HEK293 (cell line): ENCODE data around the gene KRTAP21-1.
"Not testable (repeated sequence)": the region's sequence is repeated elsewhere in the genome, so short reads cannot be mapped to it uniquely, and the experiment has no call there.

ENCODE experiments used
- CTCF ChIA-PET: fragments of 350-600 bp; formaldehyde crosslinking; extraction: SDS; loops from one replicate; lab custom pipeline; 2021; ENCODE audit warnings: antibody characterized with exemption; lab: Yijun Ruan, JAX
- POLR2A ChIA-PET: fragments of 300-600 bp; formaldehyde crosslinking; extraction: SDS; loops from one replicate; lab custom pipeline; 2020; ENCODE audit warnings: antibody characterized with exemption, inconsistent platforms; lab: Yijun Ruan, JAX
- H3K27ac ChIP-seq: fragments of 200-500 bp; sonication (Bioruptor generic); 2 replicates; pipeline ENCODE4 v1.5.1; 2014; ENCODE audit warnings: low read depth, low read length, control low read depth, inconsistent platforms; ENCODE audit errors: extremely low read depth
- H3K36me3 ChIP-seq, 2 experiments: fragments of 200-500 bp in 1 of 2; sonication (Bioruptor generic) in 1 of 2; 1 replicate in 1 of 2; 2 replicates in 1 of 2; pipeline ENCODE4 v1.5.1; 2014 to 2017; ENCODE audit warnings: inconsistent platforms in 2 of 2, low read length in 2 of 2; ENCODE audit not compliant: control insufficient read depth in 2 of 2, insufficient read depth in 1 of 2
- H3K4me1 ChIP-seq: fragments of 200-500 bp; sonication (Bioruptor generic); 2 replicates; pipeline ENCODE4 v1.5.1; 2014; ENCODE audit warnings: mild to moderate bottlenecking, low read length, inconsistent platforms; ENCODE audit not compliant: control insufficient read depth, insufficient read depth
- H3K4me3 ChIP-seq: 2 replicates; pipeline ENCODE4 v1.5.1; 2011; ENCODE audit warnings: low read depth, mild to moderate bottlenecking, control low read depth, low read length, moderate library complexity
- H3K9me3 ChIP-seq: fragments of 200-500 bp; sonication (Bioruptor generic); 2 replicates; pipeline ENCODE4 v1.5.1; 2014; ENCODE audit warnings: low read depth, low read length, inconsistent platforms; ENCODE audit not compliant: control insufficient read depth, insufficient read depth
- BCL11A ChIP-seq: fragments of 450-650 bp; formaldehyde crosslinking; IDR thresholded peaks from 2 replicates; pipeline ENCODE4 v1.5.1; 2016; ENCODE audit warnings: low read depth, missing biosample characterization, missing genetic modification characterization
- GLIS1 ChIP-seq: fragments of 450-650 bp; formaldehyde crosslinking; IDR thresholded peaks from 2 replicates; pipeline ENCODE4 v1.5.1; 2016; ENCODE audit warnings: missing biosample characterization, missing genetic modification characterization
- HOXA7 ChIP-seq: sonication (generic); formaldehyde crosslinking; IDR thresholded peaks from 2 replicates; pipeline ENCODE4 v1.8.1; 2022; ENCODE audit warnings: missing genetic modification reagents, borderline replicate concordance
- IKZF3 ChIP-seq: fragments of 450-650 bp; IDR thresholded peaks from 2 replicates; pipeline ENCODE4 v1.5.0; 2018; ENCODE audit warnings: missing biosample characterization, mild to moderate bottlenecking, missing genetic modification characterization, moderate library complexity
- PRDM1 ChIP-seq: fragments of 450-650 bp; formaldehyde crosslinking; IDR thresholded peaks from 2 replicates; pipeline ENCODE4; 2016; ENCODE audit warnings: missing biosample characterization, missing genetic modification characterization
- SALL2 ChIP-seq: fragments of 450-650 bp; formaldehyde crosslinking; IDR thresholded peaks from 2 replicates; pipeline ENCODE4 v1.5.0; 2017; ENCODE audit warnings: missing biosample characterization, mild to moderate bottlenecking, missing genetic modification characterization, borderline replicate concordance
- ZBTB20 ChIP-seq: fragments of 450-650 bp; formaldehyde crosslinking; IDR thresholded peaks from 2 replicates; pipeline ENCODE4 v1.5.1; 2016; ENCODE audit warnings: missing biosample characterization, missing genetic modification characterization
- ZFP3 ChIP-seq: fragments of 450-650 bp; formaldehyde crosslinking; IDR thresholded peaks from 2 replicates; pipeline ENCODE4 v1.5.1; 2016; ENCODE audit warnings: low read depth, missing biosample characterization, missing genetic modification characterization
- ZFP37 ChIP-seq: fragments of 450-650 bp; formaldehyde crosslinking; IDR thresholded peaks from 2 replicates; pipeline ENCODE4 v1.5.1; 2016; ENCODE audit warnings: missing biosample characterization, missing genetic modification characterization
- ZNF155 ChIP-seq: fragments of 450-650 bp; formaldehyde crosslinking; IDR thresholded peaks from 2 replicates; pipeline ENCODE4 v1.5.1; 2016; ENCODE audit warnings: missing biosample characterization, missing genetic modification characterization
- ZNF16 ChIP-seq: fragments of 450-650 bp; formaldehyde crosslinking; IDR thresholded peaks from 2 replicates; pipeline ENCODE4 v1.5.1; 2016; ENCODE audit warnings: low read depth, missing biosample characterization, missing genetic modification characterization
- ZNF184 ChIP-seq: fragments of 450-650 bp; IDR thresholded peaks from 2 replicates; pipeline ENCODE4 v1.5.1; 2018; ENCODE audit warnings: missing biosample characterization, mild to moderate bottlenecking, missing genetic modification characterization
- ZNF214 ChIP-seq: fragments of 450-650 bp; formaldehyde crosslinking; IDR thresholded peaks from 2 replicates; pipeline ENCODE4 v1.5.1; 2017; ENCODE audit warnings: missing biosample characterization, mild to moderate bottlenecking, missing genetic modification characterization, borderline replicate concordance
- ZNF23 ChIP-seq: fragments of 450-650 bp; formaldehyde crosslinking; IDR thresholded peaks from 2 replicates; pipeline ENCODE4 v1.5.1; 2016; ENCODE audit warnings: missing biosample characterization, missing genetic modification characterization, borderline replicate concordance
- ZNF24 ChIP-seq: fragments of 450-650 bp; formaldehyde crosslinking; IDR thresholded peaks from 2 replicates; pipeline ENCODE4 v1.5.1; 2016; ENCODE audit warnings: missing biosample characterization, missing genetic modification characterization
- ZNF248 ChIP-seq: fragments of 450-650 bp; formaldehyde crosslinking; IDR thresholded peaks from 2 replicates; pipeline ENCODE4 v1.5.1; 2017; ENCODE audit warnings: missing biosample characterization, missing genetic modification characterization
- ZNF266 ChIP-seq: fragments of 450-650 bp; formaldehyde crosslinking; IDR thresholded peaks from 2 replicates; pipeline ENCODE4 v1.5.1; 2016; ENCODE audit warnings: missing biosample characterization, missing genetic modification characterization, low read depth
- ZNF341 ChIP-seq: fragments of 450-650 bp; formaldehyde crosslinking; IDR thresholded peaks from 2 replicates; pipeline ENCODE4; 2016; ENCODE audit warnings: low read depth, missing biosample characterization, missing genetic modification characterization
- ZNF366 ChIP-seq: fragments of 450-650 bp; formaldehyde crosslinking; conservative IDR thresholded peaks from 2 replicates; pipeline ENCODE4 v1.5.1; 2016; ENCODE audit warnings: missing biosample characterization, missing genetic modification characterization
- ZNF37A ChIP-seq: fragments of 450-650 bp; IDR thresholded peaks from 2 replicates; pipeline ENCODE4 v1.5.1; 2018; ENCODE audit warnings: missing biosample characterization, missing genetic modification characterization
- ZNF394 ChIP-seq: fragments of 450-650 bp; formaldehyde crosslinking; IDR thresholded peaks from 2 replicates; pipeline ENCODE4 v1.5.1; 2016; ENCODE audit warnings: missing biosample characterization, missing genetic modification characterization, mild to moderate bottlenecking, moderate library complexity, borderline replicate concordance
- ZNF423 ChIP-seq: fragments of 450-650 bp; formaldehyde crosslinking; IDR thresholded peaks from 2 replicates; pipeline ENCODE4 v1.5.1; 2016; ENCODE audit warnings: missing biosample characterization, missing genetic modification characterization
- ZNF48 ChIP-seq: fragments of 450-650 bp; formaldehyde crosslinking; IDR thresholded peaks from 2 replicates; pipeline ENCODE4 v1.5.1; 2016; ENCODE audit warnings: missing biosample characterization, missing genetic modification characterization
- ZNF610 ChIP-seq: fragments of 450-650 bp; formaldehyde crosslinking; IDR thresholded peaks from 2 replicates; pipeline ENCODE4 v1.5.1; 2016; ENCODE audit warnings: missing biosample characterization, missing genetic modification characterization, borderline replicate concordance
- ZNF660 ChIP-seq: fragments of 450-650 bp; IDR thresholded peaks from 2 replicates; pipeline ENCODE4 v1.5.1; 2018; ENCODE audit warnings: missing biosample characterization, mild to moderate bottlenecking, missing genetic modification characterization
- ZNF677 ChIP-seq: fragments of 450-650 bp; IDR thresholded peaks from 2 replicates; pipeline ENCODE4 v1.5.0; 2018; ENCODE audit warnings: missing biosample characterization, mild to moderate bottlenecking, missing genetic modification characterization, moderate library complexity
- ZNF701 ChIP-seq: fragments of 450-650 bp; formaldehyde crosslinking; IDR thresholded peaks from 2 replicates; pipeline ENCODE4 v1.5.1; 2016; ENCODE audit warnings: missing biosample characterization, missing genetic modification characterization
- ZNF707 ChIP-seq: fragments of 450-650 bp; formaldehyde crosslinking; IDR thresholded peaks from 2 replicates; pipeline ENCODE4 v1.5.1; 2016; ENCODE audit warnings: missing biosample characterization, missing genetic modification characterization
- ZNF776 ChIP-seq: fragments of 450-650 bp; formaldehyde crosslinking; IDR thresholded peaks from 2 replicates; pipeline ENCODE4 v1.5.0; 2017; ENCODE audit warnings: missing biosample characterization, missing genetic modification characterization, borderline replicate concordance
- ZNF791 ChIP-seq: fragments of 450-650 bp; formaldehyde crosslinking; IDR thresholded peaks from 2 replicates; pipeline ENCODE4 v1.5.1; 2016; ENCODE audit warnings: missing biosample characterization, missing genetic modification characterization
- ZSCAN23 ChIP-seq: fragments of 450-650 bp; formaldehyde crosslinking; IDR thresholded peaks from 2 replicates; pipeline ENCODE4 v1.5.1; 2016; ENCODE audit warnings: missing biosample characterization, missing genetic modification characterization
- TF ChIP-seq, protein P1 (sequence below): fragments of 450-650 bp; formaldehyde crosslinking; IDR thresholded peaks from 2 replicates; pipeline ENCODE4 v1.5.1; 2016; ENCODE audit warnings: missing biosample characterization, missing genetic modification characterization
- TF ChIP-seq, protein P2 (sequence below): fragments of 450-650 bp; formaldehyde crosslinking; IDR thresholded peaks from 2 replicates; pipeline ENCODE4 v1.5.1; 2016; ENCODE audit warnings: missing biosample characterization, missing genetic modification characterization, low read depth

Gene KRTAP21-1

DNA sequence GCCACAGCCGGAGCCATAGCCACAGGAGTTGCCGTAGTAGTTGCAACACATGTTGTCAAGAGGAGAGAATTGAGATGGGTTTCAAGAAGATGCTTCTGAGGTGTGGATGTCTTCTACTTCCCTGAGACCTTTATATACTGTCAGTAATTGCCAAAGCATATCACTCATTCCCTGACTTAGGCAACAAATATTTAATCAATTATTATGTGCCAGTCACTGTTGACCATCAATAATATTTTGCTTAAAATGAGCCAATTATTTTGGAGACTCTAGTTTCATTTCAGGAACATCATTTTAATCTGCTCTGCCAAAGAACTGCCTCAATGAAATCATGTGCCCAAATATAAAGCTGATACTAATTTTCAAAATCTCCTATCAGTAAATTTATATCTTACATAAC lies at the start of gene KRTAP21-1:
Gene KRTAP21-1, minus strand, starts transcription at position 101 of the 400 bp plus-strand sequence. Its CDS starts 50 bp downstream, at position 51.
- POLR2A ChIA-PET, H3K4me3 ChIP-seq, H3K36me3 ChIP-seq, H3K4me1 ChIP-seq, H3K9me3 ChIP-seq, CTCF ChIA-PET, H3K27ac ChIP-seq: not testable (repeated sequence)

DNA sequence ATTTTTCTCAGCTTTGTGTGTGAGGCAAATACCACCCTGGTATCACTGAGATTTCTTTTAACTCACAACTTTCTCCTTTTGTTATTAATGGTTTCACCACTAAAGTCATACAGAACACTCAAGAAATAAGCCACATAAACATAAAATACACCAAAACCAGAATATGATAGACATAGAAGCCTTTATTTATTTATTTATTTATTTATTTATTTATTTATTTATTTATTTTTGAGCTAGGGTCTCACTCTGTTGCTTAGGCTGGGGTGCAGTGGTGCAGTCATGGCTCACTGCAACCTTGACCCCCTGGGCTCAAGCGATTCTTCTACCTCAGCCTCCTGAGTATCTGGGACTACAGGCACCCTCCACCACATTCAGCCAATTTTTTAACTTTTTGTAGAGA lies 45.4 kb upstream of the KRTAP21-1 start:
- ChIA-PET POLR2A (no interaction called here), CTCF (interaction anchor here (0.5 to 0.8 kb wide), 3 partner anchors 344 to 412 kb away, joined by 3 to 6 read pairs (median 3); no protein-coding TSS in a partner anchor)
- no peaks in the 10 kb centered on the region for H3K9me3 ChIP-seq
- no peaks in the 10 kb centered on the region for H3K36me3 ChIP-seq
- no peak overlapping the region for H3K27ac ChIP-seq
- H3K4me1 ChIP-seq: no peaks in the 10 kb centered on the region
- H3K4me3 ChIP-seq: no peak overlapping the region
- TF ChIP-seq ZNF184 (tag by site-specific recombination) (no peak), ZSCAN23 (tag by site-specific recombination) (no peak), ZNF701 (tag by site-specific recombination) (no peak), IKZF3 (tag by site-specific recombination) (no peak), ZNF341 (tag by site-specific recombination) (no peak), ZNF366 (tag by site-specific recombination) (no peak), ZNF660 (tag by site-specific recombination) (no peak), PRDM1 (tag by site-specific recombination) (no peak), ZNF248 (tag by site-specific recombination) (no peak), SALL2 (tag by site-specific recombination) (no peak), ZBTB20 (tag by site-specific recombination) (no peak), ZNF677 (no peak), ZNF394 (tag by site-specific recombination) (peak; percentile 85; the same call in 1 of the 2 replicates), ZNF214 (tag by site-specific recombination) (no peak), ZNF48 (tag by site-specific recombination) (no peak), GLIS1 (no peak), ZNF423 (tag by site-specific recombination) (no peak), ZNF155 (tag by site-specific recombination) (no peak), ZNF16 (no peak), BCL11A (no peak), ZNF776 (no peak), ZFP3 (tag by site-specific recombination) (no peak), HOXA7 (CRISPR knock-in tag) (no peak), ZNF37A (tag by site-specific recombination) (no peak), ZNF610 (tag by site-specific recombination) (no peak), ZNF791 (tag by site-specific recombination) (no peak), ZNF266 (tag by site-specific recombination) (no peak), ZFP37 (no peak), ZNF24 (tag by site-specific recombination) (no peak), ZNF23 (no peak), ZNF707 (tag by site-specific recombination) (no peak)
- TF ChIP-seq, protein P1, sequence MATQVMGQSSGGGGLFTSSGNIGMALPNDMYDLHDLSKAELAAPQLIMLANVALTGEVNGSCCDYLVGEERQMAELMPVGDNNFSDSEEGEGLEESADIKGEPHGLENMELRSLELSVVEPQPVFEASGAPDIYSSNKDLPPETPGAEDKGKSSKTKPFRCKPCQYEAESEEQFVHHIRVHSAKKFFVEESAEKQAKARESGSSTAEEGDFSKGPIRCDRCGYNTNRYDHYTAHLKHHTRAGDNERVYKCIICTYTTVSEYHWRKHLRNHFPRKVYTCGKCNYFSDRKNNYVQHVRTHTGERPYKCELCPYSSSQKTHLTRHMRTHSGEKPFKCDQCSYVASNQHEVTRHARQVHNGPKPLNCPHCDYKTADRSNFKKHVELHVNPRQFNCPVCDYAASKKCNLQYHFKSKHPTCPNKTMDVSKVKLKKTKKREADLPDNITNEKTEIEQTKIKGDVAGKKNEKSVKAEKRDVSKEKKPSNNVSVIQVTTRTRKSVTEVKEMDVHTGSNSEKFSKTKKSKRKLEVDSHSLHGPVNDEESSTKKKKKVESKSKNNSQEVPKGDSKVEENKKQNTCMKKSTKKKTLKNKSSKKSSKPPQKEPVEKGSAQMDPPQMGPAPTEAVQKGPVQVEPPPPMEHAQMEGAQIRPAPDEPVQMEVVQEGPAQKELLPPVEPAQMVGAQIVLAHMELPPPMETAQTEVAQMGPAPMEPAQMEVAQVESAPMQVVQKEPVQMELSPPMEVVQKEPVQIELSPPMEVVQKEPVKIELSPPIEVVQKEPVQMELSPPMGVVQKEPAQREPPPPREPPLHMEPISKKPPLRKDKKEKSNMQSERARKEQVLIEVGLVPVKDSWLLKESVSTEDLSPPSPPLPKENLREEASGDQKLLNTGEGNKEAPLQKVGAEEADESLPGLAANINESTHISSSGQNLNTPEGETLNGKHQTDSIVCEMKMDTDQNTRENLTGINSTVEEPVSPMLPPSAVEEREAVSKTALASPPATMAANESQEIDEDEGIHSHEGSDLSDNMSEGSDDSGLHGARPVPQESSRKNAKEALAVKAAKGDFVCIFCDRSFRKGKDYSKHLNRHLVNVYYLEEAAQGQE: 0 out of 2 replicates have a peak, but pooled peaks have one; percentile 17
- TF ChIP-seq, protein P2, sequence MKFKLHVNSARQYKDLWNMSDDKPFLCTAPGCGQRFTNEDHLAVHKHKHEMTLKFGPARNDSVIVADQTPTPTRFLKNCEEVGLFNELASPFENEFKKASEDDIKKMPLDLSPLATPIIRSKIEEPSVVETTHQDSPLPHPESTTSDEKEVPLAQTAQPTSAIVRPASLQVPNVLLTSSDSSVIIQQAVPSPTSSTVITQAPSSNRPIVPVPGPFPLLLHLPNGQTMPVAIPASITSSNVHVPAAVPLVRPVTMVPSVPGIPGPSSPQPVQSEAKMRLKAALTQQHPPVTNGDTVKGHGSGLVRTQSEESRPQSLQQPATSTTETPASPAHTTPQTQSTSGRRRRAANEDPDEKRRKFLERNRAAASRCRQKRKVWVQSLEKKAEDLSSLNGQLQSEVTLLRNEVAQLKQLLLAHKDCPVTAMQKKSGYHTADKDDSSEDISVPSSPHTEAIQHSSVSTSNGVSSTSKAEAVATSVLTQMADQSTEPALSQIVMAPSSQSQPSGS (tag by site-specific recombination): no peak
